ENCODE results near the gene FOXK1.

- TF ChIP-seq CTCF (IDR thresholded peaks at IDR 0.05) (no peak), POLR2A (IDR thresholded peaks at IDR 0.05) (no peak)
Observed at GRCh38 chr7:4791101-4791737, 109.1 kb downstream of the FOXK1 start.

Data from ovary (tissue), 3 donors.